Spleen (tissue), 11 donors: ENCODE measurements around the gene GINM1. TPM values are rescaled to one million over a fixed set of nuclear protein-coding genes. Genes with fewer than 3 reads are reported as not detected.

Experiments
- DNase-seq: peaks from one replicate; pipeline ENCODE4 v3.0.0-alpha.2; 2020
- H3K27ac ChIP-seq, 8 donors: fragments of 200-600 bp; sonication (generic) in 7 of 8; 1 replicate in 4 of 8; 2 replicates in 4 of 8; pipeline versions ENCODE4 v1.5.0 to v1.8.0; 2016 to 2021; ENCODE audit warnings: inconsistent platforms in 4 of 8, mild to moderate bottlenecking in 4 of 8, moderate library complexity in 1 of 8
- H3K27me3 ChIP-seq, 7 donors: fragments of 200-600 bp; sonication (generic) in 6 of 7; replicated peaks in 1 of 7; 1 replicate in 4 of 7; 2 replicates in 3 of 7; pipeline versions ENCODE4 v1.5.0 to v1.8.0; 2016 to 2021; ENCODE audit warnings: inconsistent platforms in 3 of 7, mild to moderate bottlenecking in 1 of 7
- H3K36me3 ChIP-seq, 6 donors: fragments of 200-600 bp; sonication (generic) in 5 of 6; 1 replicate in 4 of 6; 2 replicates in 2 of 6; pipeline versions ENCODE4 v1.5.0 to v1.8.0; 2016 to 2021; ENCODE audit warnings: inconsistent platforms in 2 of 6
- H3K4me1 ChIP-seq, 6 donors: fragments of 200-600 bp; sonication (generic) in 5 of 6; 1 replicate in 3 of 6; 2 replicates in 3 of 6; pipeline versions ENCODE4 v1.5.0 to v1.8.0; 2016 to 2021; ENCODE audit warnings: inconsistent platforms in 3 of 6
- H3K4me3 ChIP-seq, 8 donors: fragments of 200-600 bp; sonication (generic) in 7 of 8; 1 replicate in 4 of 8; 2 replicates in 4 of 8; pipeline versions ENCODE4 v1.5.0 to v1.8.0; 2016 to 2021; ENCODE audit warnings: inconsistent platforms in 4 of 8, mild to moderate bottlenecking in 4 of 8, moderate library complexity in 2 of 8
- H3K9me3 ChIP-seq, 8 donors: fragments of 200-600 bp; sonication (generic) in 7 of 8; 1 replicate in 4 of 8; 2 replicates in 4 of 8; pipeline versions ENCODE4 v1.5.0 to v1.8.0; 2016 to 2021; ENCODE audit warnings: inconsistent platforms in 4 of 8
- POLR2A ChIP-seq, 3 donors: fragments of 450-650 bp; IDR thresholded peaks; one replicate each; pipeline ENCODE4 v1.5.1; 2017; ENCODE audit warnings: antibody characterized with exemption in 3 of 3, mild to moderate bottlenecking in 1 of 3
- POLR2AphosphoS5 ChIP-seq, 3 donors: sonication (generic); formaldehyde crosslinking; IDR thresholded peaks; one replicate each; pipeline ENCODE4 v1.5.1; 2017; ENCODE audit warnings: antibody characterized with exemption in 3 of 3
- WGBS, 5 donors: extraction: QIAGEN DNeasy Blood & Tissue Kit in 3 of 5; methylation state at CpG; one replicate each; pipeline versions ENCODE4 v1.1.5 to v1.1.7; 2013 to 2018; 5-methylcytosine and 5-hydroxymethylcytosine counted together
- intact Hi-C: fragments of 100-400 bp; cut with DNase I; formaldehyde crosslinking; loops from one replicate; pipeline ENCODE4 v1.15.0; 2023; ENCODE audit warnings: low total_unique reads
- polyA plus RNA-seq, 3 donors: library from polyadenylated mRNA; stranded (reverse); fragments of 200-250 nt; gene quantifications; one replicate each; pipeline ENCODE4 v1.2.1, GENCODE V29; 2013
- total RNA-seq, 7 donors: library from RNA; depleted of rRNA in 3 of 7; stranded (reverse); fragments of >200 nt in 3 of 7; fragmentation: NEBNext Ultra II Directional in 4 of 7; extraction: Animal tissue kit (Norgen Biotek cat#: 25700) in 4 of 7; gene quantifications; one replicate each; pipeline versions ENCODE4 v1.1.0 to v1.2.1, GENCODE V29; 2016 to 2021
- TF ChIP-seq, protein P1 (sequence below), 11 experiments: fragments of 200-600 bp in 7 of 11; fragments of 450-650 bp in 4 of 11; sonication (generic) in 4 of 11; IDR thresholded peaks in 8 of 11; conservative IDR thresholded peaks in 3 of 11; 1 replicate in 7 of 11; 2 replicates in 4 of 11; pipeline versions ENCODE4 v1.4.0 to v1.8.0; 2016 to 2021; ENCODE audit warnings: antibody characterized with exemption in 11 of 11, inconsistent platforms in 4 of 11, mild to moderate bottlenecking in 1 of 11
- donor health status: healthy with polysubstance abuse.
- donor health status: DM: no; HTN: no; CAD: no; lungs with moderate emphysema.
- donor health status: DM: no; HTN: no; CAD: no.
- donor health status: Bipolar disorder and iron deficiency.
- donor health status: healthy.
- donor health status: DM: no; HTN: no; CAD: no.
- donor health status: DM: yes; HTN: yes; CAD: no.

The GINM1 gene
- total and polyA plus RNA-seq, 10 donors = 16.7 to 47.7 (median 31.1) TPM

DNA sequence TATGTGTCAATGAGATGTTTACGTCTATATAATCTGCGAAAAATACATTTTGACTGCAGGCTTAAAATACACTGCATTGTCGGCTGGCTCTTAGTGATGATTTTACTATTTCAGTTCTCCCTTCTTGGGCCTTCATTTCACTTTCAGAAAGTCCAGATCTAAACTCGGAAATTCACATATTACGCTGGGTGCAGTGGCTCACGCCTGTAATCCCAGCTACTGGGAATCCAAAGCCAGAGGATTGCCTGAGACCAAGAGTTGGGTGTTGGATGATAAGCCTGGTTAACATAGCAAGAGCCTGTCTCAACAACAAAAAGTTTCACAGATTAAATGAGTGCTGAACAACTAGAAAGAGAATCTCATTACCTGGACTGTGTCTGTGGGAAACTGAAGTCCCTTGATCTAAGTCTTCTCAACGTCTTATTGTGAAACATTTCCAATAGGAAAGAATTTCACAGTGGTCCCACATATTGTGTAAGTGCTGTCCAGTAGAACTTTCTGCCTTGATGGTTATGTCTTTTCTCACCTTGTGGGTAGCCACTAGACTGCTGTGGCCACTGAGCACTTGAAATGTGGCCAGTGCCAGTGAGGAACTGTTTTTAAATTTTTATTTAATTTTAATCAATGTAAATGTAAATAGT, 1.9 kb downstream of the GINM1 start:
- no peaks in the 10 kb centered on the region for H3K9me3 ChIP-seq
- H3K36me3 ChIP-seq = peaks cover 0 to 6% (median 3%) of the 10 kb centered on the region in 6 donors
- TF ChIP-seq, protein P1, sequence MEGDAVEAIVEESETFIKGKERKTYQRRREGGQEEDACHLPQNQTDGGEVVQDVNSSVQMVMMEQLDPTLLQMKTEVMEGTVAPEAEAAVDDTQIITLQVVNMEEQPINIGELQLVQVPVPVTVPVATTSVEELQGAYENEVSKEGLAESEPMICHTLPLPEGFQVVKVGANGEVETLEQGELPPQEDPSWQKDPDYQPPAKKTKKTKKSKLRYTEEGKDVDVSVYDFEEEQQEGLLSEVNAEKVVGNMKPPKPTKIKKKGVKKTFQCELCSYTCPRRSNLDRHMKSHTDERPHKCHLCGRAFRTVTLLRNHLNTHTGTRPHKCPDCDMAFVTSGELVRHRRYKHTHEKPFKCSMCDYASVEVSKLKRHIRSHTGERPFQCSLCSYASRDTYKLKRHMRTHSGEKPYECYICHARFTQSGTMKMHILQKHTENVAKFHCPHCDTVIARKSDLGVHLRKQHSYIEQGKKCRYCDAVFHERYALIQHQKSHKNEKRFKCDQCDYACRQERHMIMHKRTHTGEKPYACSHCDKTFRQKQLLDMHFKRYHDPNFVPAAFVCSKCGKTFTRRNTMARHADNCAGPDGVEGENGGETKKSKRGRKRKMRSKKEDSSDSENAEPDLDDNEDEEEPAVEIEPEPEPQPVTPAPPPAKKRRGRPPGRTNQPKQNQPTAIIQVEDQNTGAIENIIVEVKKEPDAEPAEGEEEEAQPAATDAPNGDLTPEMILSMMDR (IDR thresholded peaks at IDR 0.05 in 8 of 11, conservative IDR thresholded peaks at IDR 0.05 in 3 of 11) = no peak
- TF ChIP-seq POLR2A (IDR thresholded peaks at IDR 0.05) (no peak), POLR2AphosphoS5 (IDR thresholded peaks at IDR 0.05) (no peak)
- no peak for DNase-seq
- H3K27ac ChIP-seq = no peak overlapping the region
- WGBS, 5 donors = 70 to 81% (median 75%) methylated on average over 7 of the region's 7 CpGs
- intact Hi-C loops = loop anchor here (10.0 kb wide), 1 partner anchor 147 kb away; the partner anchor contains the start of gene LATS1
- no peaks in the 10 kb centered on the region for H3K27me3 ChIP-seq
- H3K4me3 ChIP-seq = peak overlapping the region in 2 of 8 donors; percentile 87 to 97
- H3K4me1 ChIP-seq = peaks cover 15 to 56% (median 31%) of the 10 kb centered on the region in 6 donors

DNA sequence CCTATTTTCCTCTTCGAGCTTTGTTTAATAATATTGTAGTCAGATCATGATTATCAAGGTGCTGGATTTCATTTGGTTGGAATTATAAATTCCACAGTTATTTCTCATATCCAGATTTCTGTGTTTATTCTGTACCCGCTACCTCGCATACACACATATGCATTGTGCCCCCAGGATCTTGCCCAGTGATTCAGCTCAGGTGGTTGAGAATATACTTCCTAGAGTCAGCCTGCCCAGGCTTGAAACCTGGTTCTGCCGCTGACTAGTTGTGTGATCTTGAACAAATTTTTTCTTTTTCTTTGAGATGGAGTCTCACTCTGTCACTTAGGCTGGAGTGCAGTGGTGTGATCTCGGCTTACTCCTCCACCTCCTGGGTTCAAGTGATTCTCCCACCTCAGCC, 14.7 kb downstream of the GINM1 start:
- Histone ChIP-seq H3K4me1 (no peaks in the 10 kb centered on the region), H3K27ac (no peak overlapping the region)
- 92 to 98% (median 98%) methylated on average over 5 of the region's 5 CpGs for WGBS, 5 donors

DNA sequence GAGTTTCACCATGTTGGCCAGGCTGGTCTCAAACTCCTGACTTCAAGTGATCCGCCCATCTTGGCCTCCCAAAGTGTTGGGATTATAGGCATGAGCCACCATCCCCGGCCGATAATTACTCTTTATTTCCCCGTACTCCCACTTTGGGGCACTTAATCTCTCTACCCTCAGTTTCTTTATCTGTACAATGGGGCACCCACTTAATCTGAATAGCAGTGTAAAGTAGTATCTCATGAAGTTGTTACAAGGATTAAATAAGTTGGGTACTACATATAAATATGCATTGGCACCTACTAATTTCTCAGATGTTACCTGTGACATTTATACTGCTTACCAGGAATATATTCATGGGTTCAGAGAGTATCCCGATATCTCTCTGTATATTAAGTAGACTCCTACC, 15.2 kb downstream of the GINM1 start:
- Histone ChIP-seq H3K4me1 (no peaks in the 10 kb centered on the region), H3K27ac (no peak overlapping the region), H3K9me3 (no peaks in the 10 kb centered on the region), H3K36me3 (peaks cover 0 to 96% (median 61%) of the 10 kb centered on the region in 6 donors), H3K4me3 (no peak overlapping the region), H3K27me3 (no peaks in the 10 kb centered on the region)
- 97 to 98% (median 98%) methylated on average over 5 of the region's 5 CpGs for WGBS, 5 donors
- DNase-seq = no peak
- TF ChIP-seq POLR2A (IDR thresholded peaks at IDR 0.05) (no peak), POLR2AphosphoS5 (IDR thresholded peaks at IDR 0.05) (no peak)
- TF ChIP-seq, protein P1 (IDR thresholded peaks at IDR 0.05 in 8 of 11, conservative IDR thresholded peaks at IDR 0.05 in 3 of 11) = no peak
- intact Hi-C loops = no loop called here

More for the DNA sequence above, 14.7 kb downstream of the GINM1 start:
- DNase-seq = no peak
- no peak for TF ChIP-seq POLR2A (IDR thresholded peaks at IDR 0.05)
- TF ChIP-seq, protein P1 (IDR thresholded peaks at IDR 0.05 in 8 of 11, conservative IDR thresholded peaks at IDR 0.05 in 3 of 11) = no peak
- TF ChIP-seq POLR2AphosphoS5 (IDR thresholded peaks at IDR 0.05) = no peak
- Histone ChIP-seq H3K36me3 (peaks cover 0 to 96% (median 56%) of the 10 kb centered on the region in 6 donors), H3K27me3 (no peaks in the 10 kb centered on the region), H3K4me3 (no peak overlapping the region), H3K9me3 (no peaks in the 10 kb centered on the region)
- intact Hi-C loops = no loop called here

GRCh38 chr6:149586149-149586548, 20.0 kb downstream of the GINM1 start:
- no peak for TF ChIP-seq POLR2AphosphoS5 (IDR thresholded peaks at IDR 0.05)
- TF ChIP-seq, protein P1 (IDR thresholded peaks at IDR 0.05 in 8 of 11, conservative IDR thresholded peaks at IDR 0.05 in 3 of 11) = no peak
- no peak for TF ChIP-seq POLR2A (IDR thresholded peaks at IDR 0.05)
- no peaks in the 10 kb centered on the region for H3K27me3 ChIP-seq
- no peak overlapping the region for H3K27ac ChIP-seq
- H3K4me1 ChIP-seq = no peaks in the 10 kb centered on the region
- WGBS, 5 donors = 92 to 98% (median 96%) methylated on average over 2 of the region's 2 CpGs
- intact Hi-C loops = no loop called here
- H3K4me3 ChIP-seq = no peak overlapping the region
- no peak for DNase-seq
- H3K36me3 ChIP-seq = peaks cover 0 to 100% (median 71%) of the 10 kb centered on the region in 6 donors
- H3K9me3 ChIP-seq = no peaks in the 10 kb centered on the region
